ENCODE results near the gene TENT4B. TPM values are rescaled to one million over a fixed set of nuclear protein-coding genes. Genes with fewer than 3 reads are reported as not detected.

The TENT4B gene
- polyA plus RNA-seq, 1 of the 3 experiments (the other 2 are of a cell fraction), result 5.6 TPM

GRCh38 chr16:50190292-50190691, 37.2 kb downstream of the TENT4B start:
- H4K20me1 ChIP-seq (ENCODE audit: insufficient read depth), result no peaks in the 10 kb centered on the region; the same call in 1 of the 2 replicates
- peaks cover 95% of the 10 kb centered on the region for H3K79me2 ChIP-seq (ENCODE audit: insufficient read depth)
- peaks cover 0 to 5% of the 10 kb centered on the region in 2 experiments; a peak in 2 of 4 replicates for H3K4me1 ChIP-seq (ENCODE audit: control insufficient read depth in 1 of 2, insufficient read depth in 2 of 2, low read depth in 1 of 2, low read length in 1 of 2)
- H3K4me2 ChIP-seq, result no peak overlapping the region
- H3K9me3 ChIP-seq, result no peaks in the 10 kb centered on the region
- H3K9me2 ChIP-seq, result no peaks in the 10 kb centered on the region
- 87% methylated on average over 2 of the region's 2 CpGs for WGBS (ENCODE audit: low lambda C conversion rate)
- H3K9ac ChIP-seq, result no peak overlapping the region
- H3K27ac ChIP-seq (ENCODE audit: low read depth in 2 of 2, low read length in 1 of 2), result no peak overlapping the region
- no peak for TF ChIP-seq CTCF (IDR thresholded peaks at IDR 0.05)
- TF ChIP-seq USF2 (IDR thresholded peaks at IDR 0.05; ENCODE audit: borderline replicate concordance, low read depth, low read length), result no peak
- TF ChIP-seq EP300 (IDR thresholded peaks at IDR 0.05; ENCODE audit: borderline replicate concordance in 1 of 2, low read depth in 1 of 2, low read length in 1 of 2), result no peak
- TF ChIP-seq, protein P1, sequence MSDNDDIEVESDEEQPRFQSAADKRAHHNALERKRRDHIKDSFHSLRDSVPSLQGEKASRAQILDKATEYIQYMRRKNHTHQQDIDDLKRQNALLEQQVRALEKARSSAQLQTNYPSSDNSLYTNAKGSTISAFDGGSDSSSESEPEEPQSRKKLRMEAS (IDR thresholded peaks at IDR 0.05; ENCODE audit: low read depth), result no peak
- H3F3A ChIP-seq (replicated peaks; ENCODE audit: insufficient read depth), result peaks cover 15% of the 10 kb centered on the region
- POLR2A ChIA-PET, result no interaction called here
- CTCF ChIA-PET, result interaction anchor here (1.0 to 1.5 kb wide), 3 partner anchors 19 to 123 kb away, joined by 3 to 6 read pairs (median 5); no protein-coding TSS in a partner anchor
- H3K36me3 ChIP-seq (replicated peaks in 1 of 2; ENCODE audit: control insufficient read depth in 1 of 2, insufficient read depth in 2 of 2, low read length in 1 of 2), result no peaks in the 10 kb centered on the region
- no peak overlapping the region for H3K4me3 ChIP-seq (ENCODE audit: low read depth in 2 of 2, low read length in 1 of 2)
- H3K27me3 ChIP-seq (ENCODE audit: insufficient read depth), result no peaks in the 10 kb centered on the region
- no peak overlapping the region for H2AFZ ChIP-seq (ENCODE audit: low read depth)
- DNase-seq, result no peak

- POLR2A ChIA-PET, result no interaction called here
- no peaks in the 10 kb centered on the region for H3K36me3 ChIP-seq (replicated peaks in 1 of 2; ENCODE audit: control insufficient read depth in 1 of 2, insufficient read depth in 2 of 2, low read length in 1 of 2)
- H4K20me1 ChIP-seq (ENCODE audit: insufficient read depth), result no peaks in the 10 kb centered on the region; the same call in 1 of the 2 replicates
- H3F3A ChIP-seq (replicated peaks; ENCODE audit: insufficient read depth), result peaks cover 26% of the 10 kb centered on the region
- TF ChIP-seq, protein P1 (IDR thresholded peaks at IDR 0.05; ENCODE audit: low read depth), result no peak
- TF ChIP-seq SMC3 (IDR thresholded peaks at IDR 0.05; ENCODE audit: low read depth, low read length) (no peak), ELF1 (IDR thresholded peaks at IDR 0.05) (no peak), CHD2 (IDR thresholded peaks at IDR 0.05; ENCODE audit: low read length, partially characterized antibody) (no peak), IRF3 (IDR thresholded peaks at IDR 0.05; ENCODE audit: low read depth, low read length) (no peak), USF1 (IDR thresholded peaks at IDR 0.05; ENCODE audit: borderline replicate concordance, low read depth) (no peak), NFIC (IDR thresholded peaks at IDR 0.05; ENCODE audit: borderline replicate concordance) (no peak), TCF12 (IDR thresholded peaks at IDR 0.05) (no peak)
- H3K4me3 ChIP-seq (ENCODE audit: low read depth in 2 of 2, low read length in 1 of 2), result no peak overlapping the region
- no peak overlapping the region for H3K9ac ChIP-seq
- no peaks in the 10 kb centered on the region for H3K9me3 ChIP-seq
- no peaks in the 10 kb centered on the region for H3K27me3 ChIP-seq (ENCODE audit: insufficient read depth)
- WGBS (ENCODE audit: low lambda C conversion rate), result 100% methylated on average over 1 of the region's 2 CpGs
- no peaks in the 10 kb centered on the region for H3K9me2 ChIP-seq
- H3K4me1 ChIP-seq (ENCODE audit: control insufficient read depth in 1 of 2, insufficient read depth in 2 of 2, low read depth in 1 of 2, low read length in 1 of 2), result peaks cover 0 to 13% of the 10 kb centered on the region in 2 experiments; a peak in 1 of 4 replicates
- H2AFZ ChIP-seq (ENCODE audit: low read depth), result no peak overlapping the region
- no peak overlapping the region for H3K4me2 ChIP-seq
- H3K27ac ChIP-seq (ENCODE audit: low read depth in 2 of 2, low read length in 1 of 2), result no peak overlapping the region
- CTCF ChIA-PET, result interaction anchor here (0.9 to 1.1 kb wide), 3 partner anchors 13 to 26 kb away, joined by 3 to 5 read pairs (median 3); no protein-coding TSS in a partner anchor
- H3K79me2 ChIP-seq (ENCODE audit: insufficient read depth), result peaks cover 90% of the 10 kb centered on the region
- no peak for DNase-seq
Observed at GRCh38 chr16:50192386-50193050, 39.4 kb downstream of the TENT4B start.

All from SK-N-SH (cell line).